ENCODE measurements around the gene ARL8B.

DNA sequence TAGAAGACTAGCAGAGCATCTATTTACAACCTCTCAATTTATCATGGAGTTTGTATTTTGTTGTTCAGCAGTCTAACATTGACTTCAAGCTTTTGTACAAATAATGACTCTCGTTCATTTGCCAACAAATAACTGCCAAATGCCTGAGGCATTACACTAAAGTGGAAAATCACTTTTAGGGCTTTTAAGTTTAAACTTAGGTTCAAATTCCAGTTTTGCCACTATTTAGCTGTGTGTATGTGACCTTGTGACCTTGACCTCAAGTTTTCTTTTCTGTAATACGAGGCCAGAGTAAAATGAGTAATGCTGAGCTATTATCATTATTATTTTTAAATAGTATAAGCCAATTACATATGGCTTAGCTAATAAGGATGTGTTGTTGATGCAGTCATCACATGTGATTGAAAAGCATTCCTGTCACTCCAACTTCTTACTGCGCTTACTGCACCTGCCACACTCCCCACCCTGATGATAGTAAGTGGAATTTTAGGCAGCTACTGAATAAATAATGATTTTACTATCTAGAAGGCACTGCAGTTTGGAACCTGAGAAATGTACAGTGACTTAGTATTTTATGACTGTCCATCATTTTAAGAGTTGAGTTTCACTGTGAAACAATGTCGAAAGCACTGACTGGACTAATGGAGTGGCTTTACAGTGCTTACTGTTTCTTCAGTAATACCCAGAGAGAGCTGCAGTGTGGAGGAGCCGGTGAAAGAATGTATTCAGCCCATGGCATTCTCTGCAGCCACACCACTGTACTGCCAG lies 16.3 kb downstream of the ARL8B start:
- TF ChIP-seq CREM (IDR thresholded peaks at IDR 0.05; ENCODE audit: low read depth), result no peak
- TF ChIP-seq GABPA (IDR thresholded peaks at IDR 0.05; ENCODE audit: low read depth), result no peak
- TF ChIP-seq CREB1 (IDR thresholded peaks at IDR 0.05; ENCODE audit: low read depth), result no peak
- TF ChIP-seq, protein P1, sequence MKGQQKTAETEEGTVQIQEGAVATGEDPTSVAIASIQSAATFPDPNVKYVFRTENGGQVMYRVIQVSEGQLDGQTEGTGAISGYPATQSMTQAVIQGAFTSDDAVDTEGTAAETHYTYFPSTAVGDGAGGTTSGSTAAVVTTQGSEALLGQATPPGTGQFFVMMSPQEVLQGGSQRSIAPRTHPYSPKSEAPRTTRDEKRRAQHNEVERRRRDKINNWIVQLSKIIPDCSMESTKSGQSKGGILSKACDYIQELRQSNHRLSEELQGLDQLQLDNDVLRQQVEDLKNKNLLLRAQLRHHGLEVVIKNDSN (IDR thresholded peaks at IDR 0.05; ENCODE audit: borderline replicate concordance, extremely low read length, insufficient read depth, low read depth, low read length), result no peak
- no peak for TF ChIP-seq EZH2 (IDR thresholded peaks at IDR 0.05; ENCODE audit: borderline replicate concordance, control insufficient read depth, low read depth, low read length)
- TF ChIP-seq BHLHE40 (IDR thresholded peaks at IDR 0.05; ENCODE audit: borderline replicate concordance in 1 of 2, low read depth in 2 of 2, low read length in 1 of 2), result no peak
- TF ChIP-seq, protein P2, sequence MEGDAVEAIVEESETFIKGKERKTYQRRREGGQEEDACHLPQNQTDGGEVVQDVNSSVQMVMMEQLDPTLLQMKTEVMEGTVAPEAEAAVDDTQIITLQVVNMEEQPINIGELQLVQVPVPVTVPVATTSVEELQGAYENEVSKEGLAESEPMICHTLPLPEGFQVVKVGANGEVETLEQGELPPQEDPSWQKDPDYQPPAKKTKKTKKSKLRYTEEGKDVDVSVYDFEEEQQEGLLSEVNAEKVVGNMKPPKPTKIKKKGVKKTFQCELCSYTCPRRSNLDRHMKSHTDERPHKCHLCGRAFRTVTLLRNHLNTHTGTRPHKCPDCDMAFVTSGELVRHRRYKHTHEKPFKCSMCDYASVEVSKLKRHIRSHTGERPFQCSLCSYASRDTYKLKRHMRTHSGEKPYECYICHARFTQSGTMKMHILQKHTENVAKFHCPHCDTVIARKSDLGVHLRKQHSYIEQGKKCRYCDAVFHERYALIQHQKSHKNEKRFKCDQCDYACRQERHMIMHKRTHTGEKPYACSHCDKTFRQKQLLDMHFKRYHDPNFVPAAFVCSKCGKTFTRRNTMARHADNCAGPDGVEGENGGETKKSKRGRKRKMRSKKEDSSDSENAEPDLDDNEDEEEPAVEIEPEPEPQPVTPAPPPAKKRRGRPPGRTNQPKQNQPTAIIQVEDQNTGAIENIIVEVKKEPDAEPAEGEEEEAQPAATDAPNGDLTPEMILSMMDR (IDR thresholded peaks at IDR 0.05 in 2 of 3, conservative IDR thresholded peaks at IDR 0.05 in 1 of 3; ENCODE audit: control insufficient read depth in 2 of 3, extremely low read depth in 1 of 3, insufficient read depth in 1 of 3, low read depth in 3 of 3, low read length in 3 of 3), result no peak
- TF ChIP-seq PAX5 (IDR thresholded peaks at IDR 0.05; ENCODE audit: borderline replicate concordance, low read depth, low read length), result no peak
- no peak for TF ChIP-seq ZZZ3 (IDR thresholded peaks at IDR 0.05; ENCODE audit: control insufficient read depth, insufficient read length, low read depth)
- no peak for TF ChIP-seq FOXM1 (IDR thresholded peaks at IDR 0.05; ENCODE audit: low read depth, low read length)
- no peak for TF ChIP-seq TAF1 (IDR thresholded peaks at IDR 0.05; ENCODE audit: borderline replicate concordance, low read depth, low read length)
- TF ChIP-seq SP1 (IDR thresholded peaks at IDR 0.05; ENCODE audit: low read depth, low read length), result no peak

All from GM12878 (cell line).